Stimulated activated CD4-positive, alpha-beta T cell treated with anti-CD3 and anti-CD28 coated beads, Interleukin-12 subunit alpha, Interleukin-12 subunit beta, amount 100 ng/mL, for 4 hours (primary cell): ENCODE results near the gene BTRC.

Source experiments
- DNase-seq: peaks from one replicate; pipeline ENCODE4 v3.0.0-alpha.2; 2020

BTRC gene

GRCh38 chr10:101446947-101447346, 93.0 kb downstream of the BTRC start:
- no peak for DNase-seq

- no peak for DNase-seq
These were observed 93.5 kb downstream of the BTRC start for GRCh38 chr10:101447477-101447876.

GRCh38 chr10:101450277-101451080, 96.5 kb downstream of the BTRC start:
- DNase-seq, result no peak

GRCh38 chr10:101451261-101451660, 97.3 kb downstream of the BTRC start:
- DNase-seq, result no peak

GRCh38 chr10:101451667-101452069, 97.7 kb downstream of the BTRC start:
- no peak for DNase-seq

- DNase-seq, result no peak
These were observed 98.2 kb downstream of the BTRC start for GRCh38 chr10:101452176-101452575.

GRCh38 chr10:101452593-101452992, 98.6 kb downstream of the BTRC start:
- no peak for DNase-seq

- no peak for DNase-seq
These were observed 99.4 kb downstream of the BTRC start for GRCh38 chr10:101453318-101453717.

- DNase-seq, result no peak
These were observed 100.1 kb downstream of the BTRC start for GRCh38 chr10:101453791-101454718.

- no peak for DNase-seq
These were observed 104.9 kb downstream of the BTRC start for GRCh38 chr10:101458869-101459268.

- no peak for DNase-seq
These were observed 110.1 kb downstream of the BTRC start for GRCh38 chr10:101464082-101464481.

- DNase-seq, result no peak
These were observed 110.6 kb downstream of the BTRC start for GRCh38 chr10:101464599-101464998.

GRCh38 chr10:101466016-101466912, 112.3 kb downstream of the BTRC start:
- DNase-seq, result no peak

- DNase-seq, result no peak
These were observed 113.4 kb downstream of the BTRC start for GRCh38 chr10:101467286-101467770.

- DNase-seq, result no peak
These were observed 114.2 kb downstream of the BTRC start for GRCh38 chr10:101468159-101468558.

- DNase-seq, result no peak
These were observed 122.4 kb downstream of the BTRC start for GRCh38 chr10:101476383-101476782.

- DNase-seq, result no peak
These were observed 125.0 kb downstream of the BTRC start for GRCh38 chr10:101478956-101479355.

- DNase-seq, result no peak
These were observed 127.3 kb downstream of the BTRC start for GRCh38 chr10:101481256-101481655.

GRCh38 chr10:101482568-101482967, 128.6 kb downstream of the BTRC start:
- no peak for DNase-seq

- no peak for DNase-seq
These were observed 130.3 kb downstream of the BTRC start for GRCh38 chr10:101484175-101484745.

- DNase-seq, result no peak
These were observed 131.2 kb downstream of the BTRC start for GRCh38 chr10:101485207-101485606.
